ENCODE measurements around the gene MCTP2.

GRCh38 chr15:94242257-94242656 lies 10.9 kb downstream of the MCTP2 start:
- TF ChIP-seq EZH2 (IDR thresholded peaks at IDR 0.05; ENCODE audit: borderline replicate concordance, low read depth, low read length, poor library complexity, severe bottlenecking) (no peak), CTCF (conservative IDR thresholded peaks at IDR 0.05; ENCODE audit: low read depth, low read length) (no peak)
